ENCODE data around the gene TRDMT1.

Gene TRDMT1

DNA sequence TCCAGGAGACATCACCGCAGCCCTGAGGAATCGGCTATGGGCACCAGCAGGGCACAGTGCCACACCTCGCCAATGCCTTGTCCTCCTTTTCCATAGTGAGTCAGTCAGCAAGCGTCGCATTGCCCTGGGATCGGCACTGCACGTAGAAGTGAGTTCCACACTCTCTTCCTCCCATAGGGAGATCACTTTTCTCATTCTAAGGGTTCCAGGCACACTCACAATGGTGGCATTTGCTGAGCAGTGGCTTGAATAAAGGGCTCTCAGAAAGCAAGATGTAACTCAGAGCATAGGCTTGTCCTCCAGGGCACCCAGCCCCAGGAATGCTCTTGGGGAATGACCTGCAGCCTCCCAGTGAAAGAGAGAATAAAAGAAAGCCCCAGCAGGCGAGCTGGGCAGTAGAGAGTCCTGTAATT, 25.4 kb upstream of the TRDMT1 start:
- DNase-seq (ENCODE audit: low spot score), result no peak
- in situ Hi-C loops (cut with MboI; ENCODE audit: low pct_unique_long_range_greater_than_20kb, low sequenced_read_pairs, unreplicated experiment), result no loop called here
- TF ChIP-seq, protein P1, sequence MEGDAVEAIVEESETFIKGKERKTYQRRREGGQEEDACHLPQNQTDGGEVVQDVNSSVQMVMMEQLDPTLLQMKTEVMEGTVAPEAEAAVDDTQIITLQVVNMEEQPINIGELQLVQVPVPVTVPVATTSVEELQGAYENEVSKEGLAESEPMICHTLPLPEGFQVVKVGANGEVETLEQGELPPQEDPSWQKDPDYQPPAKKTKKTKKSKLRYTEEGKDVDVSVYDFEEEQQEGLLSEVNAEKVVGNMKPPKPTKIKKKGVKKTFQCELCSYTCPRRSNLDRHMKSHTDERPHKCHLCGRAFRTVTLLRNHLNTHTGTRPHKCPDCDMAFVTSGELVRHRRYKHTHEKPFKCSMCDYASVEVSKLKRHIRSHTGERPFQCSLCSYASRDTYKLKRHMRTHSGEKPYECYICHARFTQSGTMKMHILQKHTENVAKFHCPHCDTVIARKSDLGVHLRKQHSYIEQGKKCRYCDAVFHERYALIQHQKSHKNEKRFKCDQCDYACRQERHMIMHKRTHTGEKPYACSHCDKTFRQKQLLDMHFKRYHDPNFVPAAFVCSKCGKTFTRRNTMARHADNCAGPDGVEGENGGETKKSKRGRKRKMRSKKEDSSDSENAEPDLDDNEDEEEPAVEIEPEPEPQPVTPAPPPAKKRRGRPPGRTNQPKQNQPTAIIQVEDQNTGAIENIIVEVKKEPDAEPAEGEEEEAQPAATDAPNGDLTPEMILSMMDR (IDR thresholded peaks at IDR 0.05; ENCODE audit: extremely low read depth, insufficient read depth, missing control alignments), result no peak

DNA sequence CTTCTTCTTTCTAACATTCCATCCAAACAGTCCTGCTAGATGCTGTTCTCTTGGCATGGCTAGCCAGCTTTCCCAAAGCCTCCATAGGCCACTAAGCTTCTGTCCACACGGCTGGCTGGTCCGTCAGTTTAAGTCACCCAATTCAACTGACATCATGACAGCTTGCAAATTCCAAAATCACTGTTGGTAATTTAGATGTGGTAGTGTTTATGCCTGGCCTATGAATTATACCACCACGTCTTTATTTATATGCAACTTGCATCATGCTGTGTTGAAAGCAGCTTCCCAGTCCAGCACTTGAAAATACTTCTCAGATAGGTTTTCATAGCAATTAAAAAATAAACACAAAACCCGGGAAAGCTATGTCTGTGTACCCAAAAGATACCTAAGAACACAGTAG, 24.3 kb upstream of the TRDMT1 start:
- no peak for DNase-seq (ENCODE audit: low spot score)
- in situ Hi-C loops (cut with MboI; ENCODE audit: low pct_unique_long_range_greater_than_20kb, low sequenced_read_pairs, unreplicated experiment), result no loop called here

DNA sequence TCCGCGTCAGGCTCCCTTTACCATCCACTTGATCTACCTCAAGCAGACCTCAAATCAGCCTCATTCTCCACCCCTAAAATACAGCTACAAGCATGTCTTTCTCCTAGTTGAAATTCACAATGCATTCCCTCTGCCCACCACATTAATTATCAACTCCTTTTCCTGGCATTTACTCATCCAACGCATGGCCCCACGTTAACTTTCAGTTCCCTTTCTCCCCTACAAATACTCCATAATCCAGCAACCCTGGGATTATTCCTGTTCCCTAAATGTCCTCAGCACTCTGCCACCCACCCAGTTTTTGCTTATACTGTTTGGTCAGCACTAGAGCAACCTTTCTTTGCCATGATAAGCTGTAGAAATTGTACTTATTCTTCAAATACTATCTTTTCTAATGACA, 20.9 kb upstream of the TRDMT1 start:
- DNase-seq (ENCODE audit: low spot score), result no peak
- TF ChIP-seq, protein P1 (IDR thresholded peaks at IDR 0.05; ENCODE audit: extremely low read depth, insufficient read depth, missing control alignments), result no peak
- in situ Hi-C loops (cut with MboI; ENCODE audit: low pct_unique_long_range_greater_than_20kb, low sequenced_read_pairs, unreplicated experiment), result no loop called here

More for the DNA sequence above, 24.3 kb upstream of the TRDMT1 start:
- TF ChIP-seq, protein P1 (IDR thresholded peaks at IDR 0.05; ENCODE audit: extremely low read depth, insufficient read depth, missing control alignments), result no peak

DNA sequence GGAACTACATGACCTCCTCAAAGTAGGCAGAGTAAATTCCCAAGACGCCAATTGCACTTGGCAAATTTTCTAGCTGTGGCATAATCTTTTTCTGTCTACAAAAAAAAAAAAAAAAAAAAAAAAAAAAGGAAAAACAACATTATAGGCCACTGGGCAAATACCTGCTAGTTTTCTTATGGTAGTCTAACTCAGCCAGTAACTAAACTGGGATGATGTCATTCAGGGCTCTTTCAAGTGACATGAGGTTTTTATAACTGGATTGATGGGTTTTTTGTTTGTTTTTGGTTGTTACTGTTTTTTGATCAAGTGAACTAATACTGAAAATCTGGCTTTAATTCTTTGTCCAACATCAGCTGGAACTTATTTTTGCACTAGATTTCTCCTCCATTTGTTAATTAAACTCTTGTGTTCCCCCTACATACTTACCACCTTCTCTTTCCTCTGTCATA, 19.2 kb upstream of the TRDMT1 start:
- in situ Hi-C loops (cut with MboI; ENCODE audit: low pct_unique_long_range_greater_than_20kb, low sequenced_read_pairs, unreplicated experiment), result no loop called here
- TF ChIP-seq, protein P1 (IDR thresholded peaks at IDR 0.05; ENCODE audit: extremely low read depth, insufficient read depth, missing control alignments), result no peak
- DNase-seq (ENCODE audit: low spot score), result no peak

DNA sequence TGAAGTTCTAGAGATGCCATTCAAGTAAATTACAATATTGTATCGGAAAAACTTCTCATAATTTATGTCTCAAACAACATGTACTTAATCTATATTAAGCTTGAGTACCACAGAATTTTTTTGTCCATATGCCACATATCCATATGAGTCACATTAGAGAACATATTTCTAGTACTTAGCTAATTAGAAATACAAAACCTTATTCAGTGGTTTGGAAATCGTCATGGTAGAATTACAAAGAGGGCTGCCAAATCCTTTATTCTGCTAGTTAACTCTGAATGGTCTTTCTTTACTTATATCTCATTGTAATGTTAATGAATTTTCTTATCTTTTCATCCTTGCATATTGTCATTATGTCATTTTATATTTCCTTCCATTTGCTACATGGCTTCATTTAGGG, 17.6 kb upstream of the TRDMT1 start:
- in situ Hi-C loops (cut with MboI; ENCODE audit: low pct_unique_long_range_greater_than_20kb, low sequenced_read_pairs, unreplicated experiment), result no loop called here
- TF ChIP-seq, protein P1 (IDR thresholded peaks at IDR 0.05; ENCODE audit: extremely low read depth, insufficient read depth, missing control alignments), result no peak
- no peak for DNase-seq (ENCODE audit: low spot score)

DNA sequence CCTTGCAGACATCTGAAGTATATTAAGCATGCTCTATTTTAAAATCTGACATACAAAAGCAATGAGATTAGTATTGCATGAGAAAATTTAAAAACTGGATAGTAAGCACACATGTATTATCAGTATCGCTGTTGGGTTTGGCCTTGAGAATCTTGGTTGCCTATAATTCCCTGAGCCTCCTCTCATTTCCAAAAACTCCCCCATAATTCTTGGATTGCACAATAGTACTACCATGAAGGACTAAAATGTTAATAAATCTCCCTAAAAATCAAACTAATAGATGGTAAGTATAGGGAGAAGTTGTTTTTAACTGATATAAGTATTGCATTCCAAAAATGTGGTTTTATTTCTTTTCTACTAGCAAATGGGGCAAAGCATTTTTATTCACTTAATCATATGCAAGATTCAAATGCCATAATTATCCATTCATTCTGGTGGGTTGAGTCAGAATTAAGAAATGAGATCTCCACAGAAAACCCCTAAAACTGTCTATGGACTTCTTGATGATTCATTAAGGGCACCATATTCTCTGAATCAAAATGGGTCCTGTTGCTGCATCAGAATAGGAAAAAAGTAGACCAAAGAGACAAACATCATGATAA, 16.3 kb upstream of the TRDMT1 start:
- TF ChIP-seq, protein P1 (IDR thresholded peaks at IDR 0.05; ENCODE audit: extremely low read depth, insufficient read depth, missing control alignments), result no peak
- in situ Hi-C loops (cut with MboI; ENCODE audit: low pct_unique_long_range_greater_than_20kb, low sequenced_read_pairs, unreplicated experiment), result no loop called here
- DNase-seq (ENCODE audit: low spot score), result no peak

Data from GM13977 (cell line).